Left forelimb (tissue), 1 donor: Measurements from ENCODE around the gene LHB.

Source experiments
- DNase-seq: peaks from one replicate; pipeline ENCODE4 v3.0.0-alpha.2; 2018; ENCODE audit warnings: low spot score

LHB gene

DNA sequence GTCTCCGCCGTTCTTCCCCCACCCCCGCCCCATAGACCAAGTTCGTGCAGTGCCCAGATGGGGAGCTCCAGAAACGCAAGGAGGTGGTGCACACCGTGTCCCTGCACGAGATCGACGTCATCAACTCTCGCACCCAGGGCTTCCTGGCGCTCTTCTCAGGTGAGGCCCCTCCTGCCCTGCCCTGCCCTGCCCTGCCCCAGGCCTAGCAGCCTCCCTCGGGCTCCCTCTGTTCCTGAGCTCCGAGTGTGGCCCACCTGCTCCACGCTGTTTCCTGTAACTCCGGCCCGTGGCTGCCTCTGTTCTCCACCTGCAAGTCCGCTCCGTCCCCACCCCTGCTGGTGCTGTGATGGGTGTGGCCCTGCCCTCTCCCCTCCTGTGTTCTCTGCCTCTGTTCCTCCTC is 6.4 kb downstream of the LHB start:
- no peak for DNase-seq

DNA sequence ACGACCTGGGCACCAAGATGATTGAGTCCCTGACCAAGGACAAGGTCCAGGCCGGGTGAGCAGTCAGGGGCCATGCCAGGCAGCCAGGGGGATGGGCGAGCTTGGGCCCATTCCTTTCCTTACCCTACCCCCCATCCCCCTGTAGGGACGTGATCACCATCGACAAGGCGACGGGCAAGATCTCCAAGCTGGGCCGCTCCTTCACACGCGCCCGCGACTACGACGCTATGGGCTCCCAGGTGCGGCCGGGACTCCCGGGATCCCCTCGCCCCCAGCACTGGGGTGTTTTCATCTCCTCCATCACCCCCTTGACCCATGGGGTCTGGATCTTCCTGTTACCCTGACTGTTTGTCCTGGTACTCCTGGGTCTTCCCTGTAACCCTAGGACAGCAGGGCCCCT is 7.1 kb downstream of the LHB start:
- DNase-seq = no peak

DNA sequence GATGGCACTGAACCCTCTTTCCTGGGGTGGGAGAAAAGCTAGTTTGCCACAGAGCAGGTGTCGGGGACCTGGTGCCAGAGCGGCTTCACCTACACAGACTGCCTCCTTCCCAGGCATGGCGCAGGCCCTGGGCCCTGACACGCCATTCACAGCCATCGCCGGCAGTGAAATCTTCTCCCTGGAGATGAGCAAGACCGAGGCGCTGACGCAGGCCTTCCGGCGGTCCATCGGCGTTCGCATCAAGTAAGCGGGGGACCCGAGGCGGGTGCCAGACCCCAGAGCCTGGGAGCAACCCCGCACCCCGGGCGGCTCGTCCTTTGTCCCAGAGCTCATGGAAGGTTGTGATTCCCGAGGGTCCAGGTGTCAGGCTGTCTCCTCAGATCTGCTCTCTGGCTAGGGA is 10.0 kb downstream of the LHB start:
- DNase-seq = no peak

DNA sequence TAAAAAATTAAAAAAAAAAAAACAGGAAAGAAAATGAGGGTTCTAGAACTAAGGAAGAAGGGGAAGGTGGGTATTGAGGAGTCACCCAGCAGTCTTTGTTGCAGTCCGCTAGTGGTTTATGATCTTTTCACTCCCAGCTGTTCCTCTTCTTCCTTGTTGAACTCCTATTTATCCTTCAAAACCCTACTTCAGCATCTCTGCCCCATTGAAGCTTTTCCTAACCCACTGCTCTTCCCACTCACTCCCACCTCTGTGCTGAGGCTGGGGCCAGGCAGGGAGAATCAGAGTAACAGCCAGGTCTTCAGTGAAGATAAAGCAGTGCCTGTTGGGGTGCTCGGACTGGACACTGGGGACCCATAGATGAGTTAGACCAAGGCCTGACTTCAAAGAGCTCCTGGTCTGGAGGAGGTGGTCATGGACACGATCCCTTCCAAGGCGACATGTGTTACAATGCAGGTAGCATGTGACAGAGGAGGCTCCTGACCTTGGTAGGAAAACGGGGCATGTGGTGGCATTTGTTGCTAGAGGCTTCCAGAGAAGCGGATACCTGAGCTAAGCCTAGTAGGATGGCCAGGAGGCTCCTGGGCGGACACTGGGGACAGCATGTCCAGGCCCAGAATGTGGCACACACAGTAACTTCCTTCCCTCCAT is 11.8 kb downstream of the LHB start:
- no peak for DNase-seq

DNA sequence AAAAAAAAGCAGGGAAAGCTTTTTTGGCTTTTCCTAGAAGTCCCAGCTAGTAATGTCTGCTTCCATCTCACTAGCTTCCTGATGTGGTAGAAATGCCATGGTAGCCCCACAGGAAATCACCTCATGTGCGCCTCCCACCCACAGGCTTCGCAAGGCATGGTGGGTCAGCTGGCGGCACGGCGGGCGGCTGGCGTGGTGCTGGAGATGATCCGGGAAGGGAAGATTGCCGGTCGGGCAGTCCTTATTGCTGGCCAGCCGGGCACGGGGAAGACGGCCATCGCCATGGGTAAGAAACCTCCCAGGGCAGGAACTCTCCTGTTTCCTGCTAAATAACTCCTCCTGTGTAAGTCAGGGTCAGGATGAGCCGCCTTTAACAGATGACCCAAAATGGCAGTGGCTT is 12.8 kb downstream of the LHB start:
- no peak for DNase-seq

DNA sequence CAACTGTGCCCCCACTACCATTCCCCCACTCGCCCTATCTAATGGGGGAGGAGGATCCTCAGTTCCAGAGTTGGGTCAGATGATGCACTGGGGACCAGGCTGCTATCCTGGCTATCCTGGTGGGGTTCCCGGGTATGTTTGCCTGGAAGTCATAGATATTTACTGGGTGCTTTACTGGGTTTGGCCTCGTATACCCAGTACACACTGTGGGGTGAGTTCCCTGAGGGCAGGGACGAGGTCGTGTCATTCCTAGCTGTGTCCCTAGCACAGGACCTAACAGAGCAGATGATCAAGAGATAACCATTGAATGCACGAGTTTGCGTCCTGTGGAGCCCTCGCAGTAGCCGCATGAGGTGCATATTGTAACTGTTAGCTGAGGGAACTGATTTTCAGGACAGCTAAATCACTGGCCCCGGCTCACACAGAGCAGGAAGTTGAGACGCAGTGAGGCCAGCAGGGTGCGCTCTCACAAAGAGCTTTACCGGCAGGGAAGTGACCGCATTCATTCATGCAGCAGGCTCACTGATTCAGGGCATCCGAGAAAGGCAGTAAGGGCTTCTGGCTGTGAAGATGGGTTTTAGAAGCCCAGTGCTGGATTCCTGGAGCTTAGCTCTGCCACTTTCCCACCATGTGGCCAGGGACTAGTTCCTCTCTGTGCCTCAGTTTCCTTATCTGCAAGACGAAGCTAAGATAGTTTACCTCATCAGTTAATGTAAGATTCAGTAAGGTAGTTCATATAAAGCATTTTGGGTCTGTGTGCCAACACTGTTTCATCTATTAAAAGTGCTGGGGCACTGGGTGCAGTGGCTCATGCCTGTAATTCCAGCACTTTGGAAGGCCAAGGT is 17.2 kb downstream of the LHB start:
- DNase-seq = no peak

DNA sequence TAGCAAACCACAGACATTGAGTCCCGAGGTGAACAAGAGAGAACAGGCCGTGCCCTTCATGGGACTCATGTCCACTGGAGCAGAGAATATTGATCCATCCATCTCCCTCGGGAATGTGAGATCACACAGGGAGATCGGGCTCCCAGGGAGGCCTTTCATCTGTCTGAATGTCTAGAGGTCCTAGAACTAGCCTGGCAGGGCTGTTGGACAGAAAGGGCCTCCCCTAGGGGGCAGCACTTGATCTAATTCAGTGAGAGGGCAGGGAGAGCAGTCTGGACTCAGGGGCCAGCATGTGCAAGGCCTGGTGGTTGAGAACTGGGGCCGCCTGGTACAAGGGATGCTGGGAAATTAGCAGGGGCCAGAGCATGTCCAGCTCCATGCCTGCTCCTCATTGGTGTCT is 18.9 kb downstream of the LHB start:
- no peak for DNase-seq

DNA sequence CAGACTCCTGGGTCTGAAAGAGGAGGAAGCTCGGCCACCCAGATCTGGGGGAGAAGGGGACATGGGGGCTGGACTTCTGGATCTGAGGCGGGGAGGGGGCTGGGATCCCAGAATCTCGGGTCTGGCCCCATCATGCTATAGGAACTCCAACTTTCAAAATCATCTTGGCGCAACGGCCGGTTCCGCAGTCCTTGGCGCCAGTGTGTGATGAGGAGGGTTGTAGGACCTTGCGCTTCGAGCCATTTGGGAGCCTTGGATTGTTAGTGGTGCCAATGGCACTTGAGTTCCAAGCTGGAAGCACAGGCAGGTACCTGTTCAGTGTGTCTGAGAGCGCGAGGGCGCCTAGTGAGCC is 22.9 kb downstream of the LHB start:
- DNase-seq = no peak

DNA sequence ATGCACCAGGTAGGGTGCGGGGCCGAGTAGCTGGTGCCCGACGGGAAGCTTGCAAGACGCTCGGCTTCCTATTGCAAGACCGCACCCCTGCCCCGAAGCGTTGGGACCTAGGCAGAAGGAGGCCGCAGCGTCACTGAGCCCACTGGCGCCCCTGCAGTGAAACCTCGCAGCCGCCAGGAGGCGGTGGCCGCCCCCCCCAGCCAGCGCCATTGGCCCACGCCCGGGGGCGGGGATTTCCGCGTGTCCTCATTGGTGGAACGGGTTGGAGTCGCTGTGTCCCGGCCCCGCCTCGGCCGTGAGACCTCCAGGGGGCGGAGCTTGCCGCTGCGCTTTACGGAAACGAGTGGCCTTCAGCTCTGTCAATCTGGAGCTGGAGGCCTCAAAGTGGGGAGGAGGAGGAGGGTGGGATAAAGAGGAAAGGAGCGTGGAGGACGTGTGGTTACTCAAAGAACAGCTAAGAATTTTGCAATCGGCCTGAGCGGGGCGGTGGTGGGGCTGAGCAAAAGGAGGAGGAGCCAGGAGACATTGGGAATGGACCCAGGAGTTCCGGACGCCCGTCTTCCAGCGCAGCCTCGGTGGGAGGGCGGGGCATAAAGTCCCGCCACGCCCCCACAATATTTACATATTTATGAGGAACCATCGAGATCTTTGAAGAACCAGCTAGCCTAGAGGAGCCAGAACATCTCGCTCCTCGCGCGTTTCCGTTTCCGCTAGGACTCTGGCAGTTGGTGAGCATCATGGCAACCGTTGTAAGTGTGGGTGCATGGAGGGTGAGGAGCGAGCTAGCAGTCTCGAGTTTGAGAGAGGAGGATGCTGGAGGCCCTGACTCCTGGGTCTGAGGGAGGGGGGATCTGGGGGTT is 23.5 kb downstream of the LHB start, which contains the start of the genes GYS1 and RUVBL2:
Gene GYS1, minus strand, starts transcription at position 135 of the 860 bp plus-strand sequence. CDS start 197 bp downstream, outside the sequence.
Gene RUVBL2, plus strand, starts transcription at position 713 of the 860 bp plus-strand sequence. Its CDS starts 25 bp downstream, at position 738.
- peak; percentile 99 for DNase-seq

DNA sequence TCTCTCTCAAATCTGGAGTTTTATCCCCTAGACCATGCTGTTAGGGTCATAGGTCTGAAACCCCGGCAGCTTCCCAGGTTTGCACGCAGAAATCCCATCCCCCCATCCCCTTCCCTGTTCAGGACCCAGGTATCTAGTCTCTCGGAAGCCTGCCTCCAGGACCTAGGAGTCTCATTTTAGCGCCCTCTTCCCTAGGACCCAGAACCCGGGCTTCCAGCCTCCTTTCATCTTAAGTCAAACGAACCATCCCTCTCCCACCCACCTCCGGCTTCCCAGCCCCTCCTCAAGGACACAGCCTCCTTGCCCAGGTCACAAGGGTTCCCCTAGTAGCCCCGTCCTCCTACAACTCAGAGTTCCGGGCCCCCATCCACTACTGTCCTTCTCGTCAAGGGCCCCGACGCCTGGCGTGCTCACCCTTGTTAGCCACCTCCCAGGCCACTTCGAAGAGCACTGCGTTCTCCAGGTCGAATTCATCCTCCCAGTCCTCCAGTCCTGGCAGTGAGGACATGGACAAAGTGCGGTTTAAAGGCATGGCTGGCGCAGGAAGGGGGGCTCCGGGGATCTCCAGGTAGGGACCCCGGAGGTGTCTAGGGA is 24.2 kb downstream of the LHB start:
- no peak for DNase-seq

DNA sequence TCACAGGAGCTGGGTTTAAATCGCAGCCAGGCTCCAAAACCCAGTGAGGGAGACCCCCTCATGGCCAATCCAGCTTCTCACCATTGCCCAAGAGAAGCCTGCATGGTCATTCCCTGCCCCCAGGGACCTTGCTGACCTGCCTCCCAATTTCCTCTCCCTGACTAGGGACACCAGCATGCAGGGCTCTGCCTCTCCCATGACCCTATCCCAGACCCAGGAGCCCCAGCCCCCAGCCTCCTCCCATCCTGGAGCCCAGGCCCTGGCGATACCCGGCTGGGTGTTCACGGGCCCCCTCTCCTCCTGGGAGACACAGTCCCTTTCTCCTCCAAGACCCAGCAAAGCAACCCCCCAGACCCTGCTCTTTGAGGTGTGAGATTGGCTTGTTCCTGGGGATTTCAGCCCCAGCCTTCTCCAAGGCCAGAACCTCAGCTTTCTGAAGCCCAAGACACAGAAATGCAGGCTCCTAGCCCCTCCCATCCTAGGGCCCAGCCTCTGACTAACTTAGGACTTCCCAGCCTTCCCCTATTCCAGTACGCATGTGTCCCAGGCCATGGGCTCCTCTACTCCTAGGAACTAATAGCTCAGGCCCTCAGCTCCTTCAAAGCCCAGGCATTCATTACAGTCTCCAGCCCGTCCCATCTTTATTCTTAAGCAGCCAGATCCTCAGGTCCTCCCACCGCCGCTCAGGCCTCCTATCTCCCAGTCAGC is 24.9 kb downstream of the LHB start:
- DNase-seq = no peak

DNA sequence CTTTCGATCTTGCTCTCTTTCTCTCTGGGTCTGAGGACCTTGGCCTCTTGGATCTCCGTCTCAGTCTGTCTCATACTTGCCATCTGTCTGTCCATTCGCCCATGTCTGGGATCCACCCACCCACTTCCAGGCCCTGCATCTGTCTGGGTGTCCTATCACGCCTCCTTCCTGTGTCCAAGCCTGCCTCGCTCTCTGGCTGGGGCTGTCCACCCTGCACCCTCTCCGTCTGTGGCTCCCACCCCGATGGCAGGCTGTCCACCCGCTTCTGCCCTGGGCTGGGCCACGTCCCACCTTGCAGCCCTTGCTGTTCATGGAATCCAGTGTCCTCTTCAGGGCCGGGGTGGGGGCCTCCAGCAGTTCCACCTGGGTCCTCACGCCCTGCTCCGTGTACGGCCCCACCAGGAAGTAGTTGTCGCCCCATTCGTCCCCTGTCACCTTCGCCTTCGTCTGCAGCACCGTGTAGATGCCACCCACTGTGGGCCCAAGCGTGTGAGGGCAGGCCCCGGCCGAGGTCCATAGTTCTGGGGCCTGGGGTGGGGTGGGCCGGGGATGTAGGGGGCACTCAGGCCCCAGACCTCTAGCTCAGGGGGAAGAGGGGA is 25.8 kb downstream of the LHB start:
- no peak for DNase-seq

DNA sequence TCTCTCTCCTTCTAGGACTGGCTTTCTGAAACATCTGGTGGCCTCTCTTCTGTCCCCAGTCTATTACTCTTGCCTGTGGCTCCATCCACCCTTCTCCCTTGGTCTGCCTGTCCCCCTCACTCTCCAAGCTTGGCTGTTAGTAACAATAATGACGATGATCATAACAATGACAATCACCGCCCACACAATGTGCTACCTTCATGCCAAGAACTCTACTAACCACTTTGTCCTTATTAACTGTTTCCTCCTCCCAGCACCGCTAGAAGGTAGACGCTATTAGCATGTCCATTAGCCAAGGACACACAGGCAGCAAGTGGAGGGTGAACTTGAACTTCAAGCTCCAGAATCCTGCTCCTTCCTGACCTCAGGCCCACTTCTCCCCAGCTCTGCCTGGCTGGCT is 26.5 kb downstream of the LHB start:
- DNase-seq = no peak

DNA sequence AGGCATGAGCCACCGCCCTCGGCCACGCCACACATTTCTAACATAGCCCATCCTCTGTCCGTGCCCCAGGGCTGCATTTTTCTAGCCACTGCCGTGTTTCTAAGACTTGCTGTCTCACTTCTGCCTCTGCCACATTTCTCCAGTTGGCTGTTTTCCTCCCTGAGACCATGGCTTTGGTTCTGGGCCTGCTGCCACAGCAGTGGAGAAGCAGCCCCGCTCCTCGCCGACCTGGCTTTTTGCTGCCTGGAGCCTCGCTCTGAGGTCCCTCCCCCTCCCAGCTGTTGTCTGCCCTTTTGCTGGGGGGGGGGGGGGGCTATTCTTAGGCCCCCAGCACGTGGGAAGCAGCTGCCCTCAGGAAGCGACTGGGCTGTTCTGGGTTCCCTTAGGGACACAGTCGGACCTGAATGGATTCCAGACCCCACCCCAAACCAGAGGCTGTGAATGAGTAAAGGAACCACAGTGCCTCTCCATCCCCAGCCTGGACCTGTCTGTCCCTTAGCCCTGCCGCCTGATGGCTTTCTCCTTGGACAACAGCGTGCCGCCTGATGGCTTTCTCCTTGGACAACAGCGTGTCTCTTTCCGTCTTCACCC is 27.1 kb downstream of the LHB start:
- DNase-seq = no peak

DNA sequence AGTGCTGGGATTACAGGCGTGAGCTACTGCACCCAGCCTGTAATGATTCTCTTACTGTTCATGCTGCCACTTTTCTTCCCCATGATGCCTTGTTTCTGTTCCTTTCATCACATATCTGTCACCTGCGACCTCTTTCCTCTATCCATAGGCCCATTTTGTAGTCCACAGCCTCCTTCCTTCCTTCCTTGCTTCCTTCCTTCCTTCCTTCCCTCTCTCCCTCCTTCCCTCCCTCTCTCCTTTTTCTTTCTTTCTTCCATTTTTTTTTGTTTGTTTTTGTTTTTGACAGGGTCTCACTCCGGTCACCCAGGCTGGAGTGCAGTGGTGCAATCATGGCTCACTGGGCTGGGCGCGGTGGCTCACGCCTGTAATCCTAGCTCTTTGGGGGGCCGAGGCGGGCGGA is 28.0 kb downstream of the LHB start:
- no peak for DNase-seq

DNA sequence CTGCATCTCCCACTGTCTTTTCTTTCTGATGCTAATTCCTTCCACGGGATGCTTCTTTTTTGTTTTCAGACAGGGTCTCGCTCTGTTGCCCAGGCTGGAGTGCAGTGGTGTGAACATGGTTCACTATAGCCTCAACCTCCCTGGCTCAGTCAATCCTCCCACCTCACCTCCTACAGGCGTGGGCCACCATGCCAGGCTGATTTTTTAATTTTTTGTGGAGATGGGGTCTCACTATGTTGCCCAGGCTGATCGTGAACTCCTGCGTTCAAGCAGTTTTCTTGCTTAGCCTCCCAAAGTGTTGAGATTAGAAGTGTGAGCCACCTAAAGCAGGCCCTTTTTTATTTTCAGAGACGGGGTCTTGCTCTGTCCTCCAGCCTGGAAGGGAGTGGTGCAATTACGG is 28.6 kb downstream of the LHB start:
- DNase-seq = no peak

DNA sequence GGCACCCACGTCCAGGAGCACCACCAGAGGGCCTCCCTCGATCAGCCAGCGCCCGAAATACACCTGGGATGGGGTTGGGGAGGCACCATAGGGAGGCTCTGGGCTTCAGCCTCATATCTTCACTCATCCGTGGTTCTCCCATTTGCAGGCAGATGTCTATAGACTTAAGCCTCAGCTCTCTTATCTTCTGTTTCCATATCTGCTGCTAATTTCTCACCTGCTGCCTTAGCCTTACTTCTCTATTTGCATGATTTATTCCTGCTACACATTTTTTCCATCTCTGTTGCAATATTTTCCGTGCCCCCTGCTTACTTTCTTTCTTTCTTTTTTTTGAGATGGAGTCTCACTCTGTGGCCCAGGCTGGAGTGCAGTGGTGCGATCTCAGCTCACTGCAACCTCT is 29.6 kb downstream of the LHB start:
- DNase-seq = no peak

DNA sequence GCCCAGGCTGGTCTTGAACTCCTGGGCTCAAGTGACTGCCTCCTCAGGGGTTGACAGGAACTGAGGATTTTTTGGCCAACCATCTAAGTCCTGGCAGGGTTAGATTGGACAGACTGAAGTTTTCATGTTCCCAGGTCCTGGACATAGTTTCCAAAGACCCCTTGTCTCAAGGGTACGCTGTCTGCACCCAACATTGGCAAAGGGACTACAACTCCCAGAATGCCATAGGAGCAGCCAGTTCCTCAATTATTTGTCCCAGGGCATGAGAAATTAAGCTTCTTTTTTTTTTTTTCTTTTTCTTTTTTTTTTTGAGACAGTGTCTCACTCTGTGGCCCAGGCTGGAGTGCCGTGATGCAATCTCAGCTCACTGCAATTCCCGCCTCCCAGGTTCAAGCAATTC is 30.7 kb downstream of the LHB start:
- DNase-seq = no peak

DNA sequence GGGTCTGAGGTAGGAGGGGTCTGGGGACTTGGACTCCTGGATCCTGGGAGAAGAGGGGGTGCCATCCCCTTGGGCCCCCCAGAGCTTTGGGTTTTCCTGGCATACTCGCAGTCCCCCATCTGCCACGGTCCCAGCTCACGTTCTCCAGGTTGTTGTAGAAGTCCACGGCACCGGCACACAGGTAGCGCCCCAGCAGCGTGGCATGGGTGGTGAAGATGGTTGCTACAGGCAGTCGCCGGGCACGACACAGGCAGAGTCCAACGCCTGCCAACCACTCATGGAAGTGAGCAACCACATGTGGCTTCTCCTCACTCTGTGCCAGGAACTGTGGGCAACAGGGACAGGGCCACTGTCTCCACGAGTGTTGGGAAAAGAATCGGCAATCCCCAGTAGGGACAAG is 31.2 kb downstream of the LHB start:
- DNase-seq = no peak

DNA sequence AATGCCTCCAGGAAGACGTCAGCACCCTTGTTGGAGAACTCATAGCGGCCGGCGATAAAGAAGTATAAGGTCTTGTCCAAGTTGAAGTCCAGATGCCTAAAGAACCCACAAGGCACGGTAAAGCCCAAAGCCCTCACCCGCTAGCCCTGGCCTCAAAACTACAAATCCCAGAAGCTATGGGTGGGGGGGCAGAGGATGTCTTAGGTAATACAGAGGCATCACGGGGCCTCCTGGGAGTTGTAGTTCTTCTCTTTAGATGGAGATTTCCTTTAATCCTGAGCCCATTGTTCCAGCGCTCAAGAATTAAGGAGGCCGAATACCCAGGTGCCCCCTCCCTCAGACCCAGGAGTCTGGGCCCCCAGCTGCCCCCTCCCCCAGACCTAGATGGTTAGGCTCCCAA is 34.6 kb downstream of the LHB start:
- no peak for DNase-seq

DNA sequence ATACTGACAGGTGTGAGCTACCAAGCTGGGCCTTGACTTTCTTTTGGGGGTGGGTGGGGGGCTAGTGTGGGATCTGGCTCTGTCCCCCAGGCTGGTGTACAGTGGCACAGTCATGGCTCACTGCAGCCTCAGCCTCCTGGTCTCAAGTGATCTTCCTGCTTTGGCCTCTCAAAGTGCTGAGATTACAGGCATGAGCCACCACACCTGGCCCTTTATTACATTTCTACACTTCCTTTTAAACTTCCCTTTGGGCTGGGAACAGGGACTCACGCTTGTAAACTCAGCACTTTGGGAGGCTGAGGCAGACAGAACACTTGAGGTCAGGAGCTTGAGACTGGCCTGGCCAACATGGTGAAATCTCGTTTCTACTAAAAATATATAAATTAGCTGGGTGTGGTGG is 39.8 kb downstream of the LHB start:
- DNase-seq = no peak
